NCI-H2196 (cell line): ENCODE data around the gene WFIKKN1.

Experiments
- DNase-seq: peaks from one replicate; lab custom pipeline; 2025; ENCODE audit not compliant: unreplicated experiment; lab: John Stamatoyannopoulos, UW

WFIKKN1 gene

DNA sequence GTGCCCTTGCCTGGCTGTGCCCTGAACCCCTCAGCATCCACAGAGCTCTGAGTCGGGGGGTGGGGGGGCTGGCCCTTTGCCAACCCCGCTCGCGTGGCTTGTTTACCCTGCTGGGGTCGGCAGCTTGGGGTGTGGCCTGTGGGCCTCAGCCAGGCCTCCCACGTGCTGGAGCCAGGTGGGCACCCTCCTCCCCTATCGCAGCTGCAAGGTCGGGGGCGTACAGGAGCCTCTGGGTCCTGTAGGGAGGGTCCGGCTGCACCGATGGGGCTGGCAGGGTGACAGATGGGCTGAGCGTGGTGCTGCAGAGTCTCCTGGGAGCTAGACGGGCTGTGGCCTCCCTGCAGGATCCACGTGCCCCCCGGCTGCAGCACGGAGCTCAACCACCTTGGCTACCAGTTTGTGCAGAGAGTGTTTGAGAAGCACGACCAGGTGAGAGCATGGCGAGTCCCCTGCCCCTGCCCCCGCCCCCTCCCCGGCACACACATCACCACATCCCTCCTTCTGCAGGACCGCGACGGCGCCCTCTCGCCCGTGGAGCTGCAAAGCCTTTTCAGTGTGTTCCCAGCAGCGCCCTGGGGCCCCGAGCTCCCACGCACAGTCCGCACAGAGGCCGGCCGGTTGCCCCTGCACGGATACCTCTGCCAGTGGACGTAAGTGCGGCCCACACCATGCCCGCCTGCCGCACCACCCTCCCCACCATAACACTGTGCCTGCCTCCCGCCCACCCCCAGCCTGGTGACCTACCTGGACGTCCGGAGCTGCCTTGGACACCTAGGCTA lies 40.8 kb downstream of the WFIKKN1 start:
- no peak for DNase-seq

- no peak for DNase-seq
Measured at GRCh38 chr16:672371-672770, 41.6 kb downstream of the WFIKKN1 start.

DNA sequence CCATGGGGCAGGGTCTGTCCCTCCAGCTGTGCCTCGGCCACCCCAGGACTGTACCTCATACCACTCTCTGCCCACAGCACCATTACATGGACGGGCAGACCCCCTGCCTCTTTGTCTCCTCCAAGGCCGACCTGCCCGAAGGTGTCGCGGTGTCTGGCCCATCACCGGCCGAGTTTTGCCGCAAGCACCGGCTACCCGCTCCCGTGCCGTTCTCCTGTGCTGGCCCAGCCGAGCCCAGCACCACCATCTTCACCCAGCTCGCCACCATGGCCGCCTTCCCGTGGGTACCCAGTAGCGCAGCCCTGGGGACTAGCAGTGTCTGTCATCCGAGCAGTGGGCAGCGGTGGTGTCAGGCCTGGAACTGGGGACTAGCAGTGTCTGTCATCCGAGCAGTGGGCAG lies 42.1 kb downstream of the WFIKKN1 start:
- no peak for DNase-seq

GRCh38 chr16:673399-673991 lies 42.7 kb downstream of the WFIKKN1 start:
- DNase-seq = no peak

- no peak for DNase-seq
Measured at GRCh38 chr16:674214-674881, 43.6 kb downstream of the WFIKKN1 start.

DNA sequence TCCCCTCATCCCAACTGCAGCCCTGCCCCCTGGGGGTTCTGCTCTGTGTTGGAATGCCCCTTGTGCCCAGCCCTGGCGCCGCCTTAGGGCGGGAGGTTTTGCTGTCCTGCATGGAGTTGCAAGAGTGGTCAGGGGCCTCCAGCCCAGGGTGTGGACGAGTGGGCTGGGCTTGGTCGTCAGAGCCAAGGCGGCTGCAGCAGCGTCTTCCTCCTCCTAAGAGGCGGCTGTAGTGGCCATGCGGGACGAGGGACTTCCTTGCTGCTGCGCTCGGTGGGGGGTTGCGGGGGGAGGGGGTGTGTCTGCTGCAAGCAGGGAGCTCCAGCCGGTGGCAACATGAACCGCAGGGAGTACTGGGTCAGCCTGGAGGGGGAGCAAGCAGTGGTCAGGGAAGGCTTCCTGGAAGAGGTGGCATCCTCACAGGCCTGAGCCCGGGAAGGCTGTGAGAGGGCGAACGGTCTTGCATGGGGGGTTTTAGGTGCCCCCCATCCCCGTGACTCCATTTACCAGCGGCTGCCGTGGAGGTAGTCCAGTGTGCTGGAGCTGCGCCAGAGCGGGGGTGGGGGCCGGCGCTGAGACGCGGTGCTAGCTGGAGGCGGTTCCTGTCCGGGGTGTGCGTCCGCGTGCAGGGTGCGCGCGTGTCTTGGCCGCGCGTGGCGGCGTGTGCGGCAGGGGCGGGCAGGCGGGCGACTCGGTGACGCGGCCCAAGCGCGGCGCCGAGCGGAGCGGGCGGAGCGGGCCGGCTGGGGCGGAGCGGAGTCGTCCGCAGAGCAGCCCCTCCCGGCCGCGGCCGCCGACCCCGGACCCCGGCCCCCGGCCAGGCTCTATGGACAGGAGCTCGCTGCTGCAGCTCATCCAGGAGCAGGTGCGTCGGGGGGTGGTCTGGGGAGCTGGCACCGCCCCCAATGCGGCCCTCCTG lies 44.4 kb downstream of the WFIKKN1 start, which contains the start of gene RHBDL1:
Gene RHBDL1, plus strand, starts transcription at position 704 of the 916 bp plus-strand sequence. Its CDS starts 120 bp downstream, at position 824.
- no peak for DNase-seq

DNA sequence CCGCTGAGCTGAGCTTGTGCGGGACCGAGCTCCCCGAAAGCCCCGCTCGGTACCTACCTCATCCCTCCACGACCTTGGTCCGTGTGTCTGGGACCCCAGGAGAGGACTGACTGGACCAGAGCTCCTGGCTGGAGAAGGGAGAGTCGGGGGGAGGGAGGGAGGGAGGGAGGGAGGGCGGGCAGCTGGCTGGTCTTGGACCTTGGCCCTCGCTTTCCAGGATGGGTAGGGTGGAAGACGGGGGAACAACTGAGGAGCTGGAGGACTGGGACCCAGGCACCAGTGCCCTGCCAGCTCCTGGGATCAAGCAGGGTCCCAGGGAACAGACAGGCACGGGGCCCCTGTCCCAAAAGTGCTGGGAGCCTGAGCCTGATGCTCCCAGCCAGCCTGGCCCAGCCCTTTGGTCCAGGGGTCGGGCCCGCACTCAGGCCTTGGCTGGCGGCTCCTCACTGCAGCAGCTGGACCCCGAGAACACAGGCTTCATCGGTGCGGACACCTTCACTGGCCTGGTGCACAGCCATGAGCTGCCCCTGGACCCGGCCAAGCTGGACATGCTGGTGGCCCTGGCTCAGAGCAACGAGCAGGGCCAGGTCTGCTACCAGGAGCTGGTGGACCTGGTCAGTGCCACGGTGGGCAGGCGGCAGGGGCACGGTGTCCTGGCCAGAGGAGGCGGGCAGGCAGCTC lies 45.2 kb downstream of the WFIKKN1 start:
- no peak for DNase-seq

- no peak for DNase-seq
Measured at GRCh38 chr16:676565-676902, 45.7 kb downstream of the WFIKKN1 start.

GRCh38 chr16:676913-677312 lies 46.1 kb downstream of the WFIKKN1 start:
- peak; percentile 85 for DNase-seq

- peak; percentile 56 for DNase-seq
Measured at GRCh38 chr16:677316-678190, 46.8 kb downstream of the WFIKKN1 start.

DNA sequence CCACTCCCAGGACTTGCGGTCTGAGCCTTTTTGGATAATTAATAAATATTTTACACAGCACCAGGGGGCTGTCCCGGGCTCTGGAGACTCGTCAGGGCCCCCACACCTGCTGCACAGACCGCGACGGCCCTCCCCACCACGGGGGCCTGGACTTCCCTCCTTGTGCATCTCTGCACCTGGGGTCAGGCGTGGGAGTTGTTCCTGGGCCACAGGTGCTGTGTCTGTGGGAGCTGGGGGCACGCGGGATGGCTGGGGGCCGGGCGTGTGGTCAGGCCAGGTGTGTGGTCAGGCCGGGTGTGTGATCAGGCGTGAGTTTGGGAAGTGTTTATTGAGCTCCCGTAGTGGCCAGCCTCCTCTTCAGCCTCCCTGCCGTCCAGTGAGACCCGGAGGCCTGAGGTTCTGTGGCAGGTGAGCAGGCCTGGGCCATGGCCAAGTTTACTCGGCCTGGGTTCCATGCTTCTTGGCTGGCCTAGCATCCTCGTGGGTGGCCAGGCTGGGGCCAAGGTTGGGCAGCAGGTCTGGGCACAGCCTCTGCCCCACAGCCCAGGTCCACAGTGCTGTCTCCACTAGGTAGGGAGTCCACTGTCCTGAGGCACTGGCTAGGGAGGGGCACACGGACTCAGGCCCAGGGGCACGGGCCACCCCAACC lies 47.5 kb downstream of the WFIKKN1 start:
- peak; percentile 46 for DNase-seq

DNA sequence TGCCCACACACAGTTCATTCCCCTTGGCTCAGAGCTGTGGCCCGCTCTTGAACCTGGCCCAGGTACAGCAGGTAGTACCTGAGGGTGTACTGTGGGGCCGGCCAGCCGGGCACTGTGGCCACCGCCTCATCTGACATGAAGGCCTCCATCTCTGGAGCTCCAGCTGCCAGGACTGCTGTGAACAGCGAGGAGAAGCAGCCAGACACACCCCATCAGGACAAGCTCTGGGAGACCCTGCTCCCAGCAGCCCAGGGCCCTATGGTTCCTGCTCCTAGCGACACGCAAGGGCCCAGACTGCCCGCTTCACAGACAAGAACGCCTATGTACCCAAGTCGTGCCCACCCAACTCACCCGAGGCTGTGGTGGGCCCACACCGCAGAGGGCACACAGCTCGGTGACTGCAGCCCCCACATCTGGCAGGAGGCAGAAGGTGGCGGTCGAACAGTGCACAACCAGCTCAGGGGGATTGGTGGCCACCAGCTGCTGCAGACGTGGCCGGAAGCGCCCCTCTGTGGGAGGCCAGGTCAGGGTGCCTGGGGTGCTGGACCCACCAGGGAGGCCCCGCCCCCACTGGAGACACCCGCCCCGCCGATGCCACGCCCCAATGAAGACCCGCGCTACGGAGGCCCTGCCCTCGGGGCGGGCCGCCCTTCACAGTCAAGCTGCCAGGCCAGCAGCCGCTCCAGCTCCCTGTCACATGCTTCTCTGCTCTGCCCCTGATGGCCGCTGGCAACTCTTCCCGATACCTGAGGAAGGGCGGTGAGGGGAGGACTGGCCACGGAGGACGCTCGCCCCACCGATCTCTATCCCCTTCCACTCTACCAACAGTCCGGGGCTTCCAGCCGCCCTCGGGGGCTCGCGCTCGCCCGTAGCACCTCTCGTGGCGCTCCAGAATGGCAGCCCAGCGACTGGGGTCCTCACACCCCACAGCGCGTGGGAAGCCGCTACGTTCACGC lies 48.4 kb downstream of the WFIKKN1 start:
- DNase-seq = peak; percentile 91

GRCh38 chr16:679814-680624 lies 49.2 kb downstream of the WFIKKN1 start, which contains the start of gene STUB1:
STUB1 (plus strand) TSS chr16:680410; CDS start chr16:680526, 116 bp downstream.
- peak; percentile 86 for DNase-seq

DNA sequence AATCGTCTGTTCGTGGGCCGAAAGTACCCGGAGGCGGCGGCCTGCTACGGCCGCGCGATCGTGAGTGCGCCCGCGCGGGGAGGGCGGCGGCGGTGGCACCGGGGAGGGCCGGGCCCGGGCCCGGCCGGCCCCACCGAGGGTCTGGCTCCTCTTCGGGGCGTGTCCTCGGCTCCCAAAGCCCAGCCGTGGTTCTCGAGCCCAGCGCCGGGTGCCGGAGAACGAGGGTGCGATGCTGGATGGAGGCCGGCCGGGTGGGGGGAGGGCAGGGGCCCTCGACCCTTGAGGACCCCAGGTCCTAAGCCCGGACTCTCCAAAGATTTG lies 49.8 kb downstream of the WFIKKN1 start:
- DNase-seq = no peak

DNA sequence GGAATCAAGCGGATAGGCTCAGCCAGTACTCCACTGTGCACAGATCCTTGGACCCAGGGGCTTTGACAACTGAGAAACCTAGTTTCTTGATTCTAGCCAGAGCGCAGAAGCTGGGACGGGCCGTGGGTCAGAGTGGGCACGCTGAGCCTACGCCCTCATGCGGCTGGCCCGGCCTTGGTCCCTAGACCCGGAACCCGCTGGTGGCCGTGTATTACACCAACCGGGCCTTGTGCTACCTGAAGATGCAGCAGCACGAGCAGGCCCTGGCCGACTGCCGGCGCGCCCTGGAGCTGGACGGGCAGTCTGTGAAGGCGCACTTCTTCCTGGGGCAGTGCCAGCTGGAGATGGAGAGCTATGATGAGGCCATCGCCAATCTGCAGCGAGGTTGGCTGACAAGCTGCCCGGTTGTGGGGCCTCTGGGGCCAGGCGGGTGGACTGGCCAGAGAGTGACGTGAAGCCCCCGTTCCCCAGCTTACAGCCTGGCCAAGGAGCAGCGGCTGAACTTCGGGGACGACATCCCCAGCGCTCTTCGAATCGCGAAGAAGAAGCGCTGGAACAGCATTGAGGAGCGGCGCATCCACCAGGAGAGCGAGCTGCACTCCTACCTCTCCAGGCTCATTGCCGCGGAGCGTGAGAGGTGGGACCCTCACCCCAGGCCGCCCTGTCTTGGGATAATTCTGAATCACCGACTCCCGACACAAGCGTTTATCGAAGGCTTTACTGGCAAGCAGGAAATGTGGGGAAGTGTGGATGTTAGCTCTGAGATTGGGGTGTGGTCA lies 50.4 kb downstream of the WFIKKN1 start:
- peak; percentile 38 for DNase-seq

GRCh38 chr16:681746-682427 lies 51.1 kb downstream of the WFIKKN1 start:
- no peak for DNase-seq
